Right atrium auricular region (tissue), 2 donors: ENCODE results near the gene YES1. TPM values are rescaled to one million over a fixed set of nuclear protein-coding genes. Genes with fewer than 3 reads are reported as not detected.
"Not testable (repeated sequence)": the region's sequence is repeated elsewhere in the genome, so short reads cannot be mapped to it uniquely, and the experiment has no call there.

Source experiments
- DNase-seq: peaks from one replicate; pipeline ENCODE4 v3.0.0-alpha.2; 2019; ENCODE audit warnings: low spot score
- H3K27ac ChIP-seq, 2 donors: fragments of 200-600 bp; sonication (generic); 1 replicate in 1 of 2; 2 replicates in 1 of 2; pipeline ENCODE4 v1.5.1; 2016 to 2019
- H3K27me3 ChIP-seq, 2 donors: fragments of 200-600 bp; sonication (generic); one replicate each; pipeline versions ENCODE4 v1.5.1 to v1.6.0; 2017 to 2019
- H3K36me3 ChIP-seq: fragments of 200-600 bp; sonication (generic); one replicate; pipeline ENCODE4 v1.5.1; 2016
- H3K4me1 ChIP-seq, 2 donors: fragments of 200-600 bp; sonication (generic); one replicate each; pipeline versions ENCODE4 v1.5.1 to v1.6.0; 2017 to 2019
- H3K4me3 ChIP-seq, 2 donors: fragments of 200-600 bp; sonication (generic); 1 replicate in 1 of 2; 2 replicates in 1 of 2; pipeline ENCODE4 v1.5.1; 2017 to 2019; ENCODE audit warnings: mild to moderate bottlenecking in 1 of 2, moderate library complexity in 1 of 2
- H3K9me3 ChIP-seq, 2 donors: fragments of 200-600 bp; sonication (generic); one replicate each; pipeline ENCODE4 v1.5.1; 2019
- CTCF ChIP-seq, 2 donors: fragments of 200-600 bp; sonication (generic); IDR thresholded peaks; one replicate each; pipeline ENCODE4 v1.5.1; 2019; ENCODE audit warnings: antibody characterized with exemption in 2 of 2
- total RNA-seq, 2 donors: library from RNA; depleted of rRNA; stranded (reverse); fragments of >200 nt; gene quantifications; one replicate each; pipeline ENCODE4 v1.1.0, GENCODE V29; 2016

YES1 gene
- total RNA-seq, 2 donors from 2014 or later = 20.3 to 37.3 TPM

- Histone ChIP-seq H3K36me3 (no peaks in the 10 kb centered on the region), H3K9me3 (no peaks in the 10 kb centered on the region), H3K27me3 (no peaks in the 10 kb centered on the region), H3K4me3 (no peak overlapping the region), H3K4me1 (peaks cover 0 to 9% of the 10 kb centered on the region in 2 donors), H3K27ac (no peak overlapping the region)
- DNase-seq = no peak
- no peak for TF ChIP-seq CTCF (IDR thresholded peaks at IDR 0.05)
Observed at GRCh38 chr18:766550-766860, 45.5 kb downstream of the YES1 start.

- H3K4me3 ChIP-seq = no peak overlapping the region
- H3K4me1 ChIP-seq = peaks cover 0 to 8% of the 10 kb centered on the region in 2 donors
- DNase-seq = no peak
- TF ChIP-seq CTCF (IDR thresholded peaks at IDR 0.05) = no peak
- no peaks in the 10 kb centered on the region for H3K36me3 ChIP-seq
- H3K27ac ChIP-seq = no peak overlapping the region
- H3K27me3 ChIP-seq = no peaks in the 10 kb centered on the region
- H3K9me3 ChIP-seq = no peaks in the 10 kb centered on the region
Observed at GRCh38 chr18:765764-766549, 46.1 kb downstream of the YES1 start.

- H3K36me3 ChIP-seq, DNase-seq, H3K4me3 ChIP-seq, H3K9me3 ChIP-seq, H3K4me1 ChIP-seq, H3K27ac ChIP-seq, H3K27me3 ChIP-seq: not testable (repeated sequence)
Observed at GRCh38 chr18:759864-760263, 52.2 kb downstream of the YES1 start.

- Histone ChIP-seq H3K27me3 (no peaks in the 10 kb centered on the region), H3K9me3 (no peaks in the 10 kb centered on the region), H3K36me3 (peaks cover 3% of the 10 kb centered on the region)
Observed at GRCh38 chr18:755506-755905, 56.5 kb downstream of the YES1 start.

GRCh38 chr18:754656-755055 is 57.4 kb downstream of the YES1 start:
- H3K4me1 ChIP-seq = no peaks in the 10 kb centered on the region
- H3K27me3 ChIP-seq = no peaks in the 10 kb centered on the region
- H3K36me3 ChIP-seq = peaks cover 8% of the 10 kb centered on the region
- no peak overlapping the region for H3K4me3 ChIP-seq
- no peak for DNase-seq
- no peak overlapping the region for H3K27ac ChIP-seq
- H3K9me3 ChIP-seq = no peaks in the 10 kb centered on the region
- TF ChIP-seq CTCF (IDR thresholded peaks at IDR 0.05) = no peak

More at GRCh38 chr18:755506-755905, 56.5 kb downstream of the YES1 start:
- Histone ChIP-seq H3K4me3 (no peak overlapping the region), H3K27ac (no peak overlapping the region), H3K4me1 (no peaks in the 10 kb centered on the region)
- no peak for TF ChIP-seq CTCF (IDR thresholded peaks at IDR 0.05)
- no peak for DNase-seq

GRCh38 chr18:750456-750855 is 61.6 kb downstream of the YES1 start:
- DNase-seq = no peak
- no peak overlapping the region for H3K4me3 ChIP-seq
- no peak overlapping the region for H3K27ac ChIP-seq
- no peak for TF ChIP-seq CTCF (IDR thresholded peaks at IDR 0.05)
- H3K27me3 ChIP-seq = no peaks in the 10 kb centered on the region
- H3K4me1 ChIP-seq = no peaks in the 10 kb centered on the region
- no peaks in the 10 kb centered on the region for H3K9me3 ChIP-seq
- peaks cover 30% of the 10 kb centered on the region for H3K36me3 ChIP-seq
